HepG2 (cell line): ENCODE measurements around the gene GFAP. TPM values are rescaled to one million over a fixed set of nuclear protein-coding genes. Genes with fewer than 3 reads are reported as not detected.

Experiments used
- MED1 ChIP-seq: sonication (generic); formaldehyde crosslinking; IDR thresholded peaks from 2 replicates; pipeline ENCODE4 v1.4.0; 2020; ENCODE audit warnings: missing genetic modification reagents
- ZNF687 ChIP-seq: sonication (generic); formaldehyde crosslinking; IDR thresholded peaks from 2 replicates; pipeline ENCODE4 v1.5.1; 2020; ENCODE audit warnings: mild to moderate bottlenecking, missing genetic modification reagents, moderate library complexity
- polyA plus RNA-seq, 8 experiments: library from polyadenylated mRNA; depleted of rRNA in 3 of 8; stranded (reverse) in 7 of 8; unstranded in 1 of 8; fragments of >200 nt; fragmentation: Illumina TruSeq in 4 of 8; extraction: Trizol in 4 of 8; gene quantifications; 2 replicates each; pipeline versions ENCODE4 v1.2.1 to v1.2.3, GENCODE V29; 2011 to 2016; ENCODE audit warnings: low read depth in 4 of 8, missing spikeins in 1 of 8, mixed read lengths in 1 of 8; ENCODE audit not compliant: insufficient read depth in 1 of 8
- total RNA-seq, 5 experiments: library from RNA; depleted of rRNA; stranded (reverse); fragments of >200 nt; fragmentation: Illumina TruSeq; extraction: Trizol; gene quantifications; 2 replicates each; pipeline ENCODE4 v1.2.3, GENCODE V29; 2016; ENCODE audit warnings: low read depth in 1 of 5
- TF ChIP-seq, protein P1 (sequence below): sonication (generic); formaldehyde crosslinking; IDR thresholded peaks from 2 replicates; pipeline ENCODE4 v1.8.1; 2023; ENCODE audit warnings: mild to moderate bottlenecking, missing genetic modification reagents

GFAP gene
- total and polyA plus RNA-seq, 2 of the 13 experiments (the other 11 are each of a cell fraction or from before 2014, with no cell fraction given): 0.11 to 0.29 TPM

GRCh38 chr17:44911133-44912001 is 3.9 kb downstream of the GFAP start (continued):
- TF ChIP-seq ZNF687 (CRISPR knock-in tag): peak; percentile 81
- no peak for TF ChIP-seq MED1 (CRISPR knock-in tag)
- TF ChIP-seq, protein P1, sequence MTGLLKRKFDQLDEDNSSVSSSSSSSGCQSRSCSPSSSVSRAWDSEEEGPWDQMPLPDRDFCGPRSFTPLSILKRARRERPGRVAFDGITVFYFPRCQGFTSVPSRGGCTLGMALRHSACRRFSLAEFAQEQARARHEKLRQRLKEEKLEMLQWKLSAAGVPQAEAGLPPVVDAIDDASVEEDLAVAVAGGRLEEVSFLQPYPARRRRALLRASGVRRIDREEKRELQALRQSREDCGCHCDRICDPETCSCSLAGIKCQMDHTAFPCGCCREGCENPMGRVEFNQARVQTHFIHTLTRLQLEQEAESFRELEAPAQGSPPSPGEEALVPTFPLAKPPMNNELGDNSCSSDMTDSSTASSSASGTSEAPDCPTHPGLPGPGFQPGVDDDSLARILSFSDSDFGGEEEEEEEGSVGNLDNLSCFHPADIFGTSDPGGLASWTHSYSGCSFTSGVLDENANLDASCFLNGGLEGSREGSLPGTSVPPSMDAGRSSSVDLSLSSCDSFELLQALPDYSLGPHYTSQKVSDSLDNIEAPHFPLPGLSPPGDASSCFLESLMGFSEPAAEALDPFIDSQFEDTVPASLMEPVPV: 0 out of 2 replicates have a peak, but pooled peaks have one; percentile 67
